Right ventricle myocardium inferior (tissue), 1 donor: ENCODE measurements around the gene OR6B2. TPM values are rescaled to one million over a fixed set of nuclear protein-coding genes. Genes with fewer than 3 reads are reported as not detected.

Experiments
- ATAC-seq: fragments of 200-7000 bp; cut with Tn5 transposase; one replicate; pipeline ENCODE4 v1.9.1; 2020; ENCODE audit warnings: mild to moderate bottlenecking, moderate library complexity
- DNase-seq: peaks from one replicate; pipeline ENCODE4 v3.0.0; 2021; ENCODE audit errors: missing footprints
- intact Hi-C: fragments of 100-400 bp; cut with DNase I; formaldehyde crosslinking; loops from one replicate; pipeline ENCODE4 v1.11.0; 2022
- total RNA-seq: library from RNA; stranded (reverse); fragmentation: NEBNext Ultra II Directional; extraction: Animal tissue kit (Norgen Biotek cat#: 25700); gene quantifications from one replicate; pipeline ENCODE4 v1.2.1, GENCODE V29; 2021
- donor health status: DM: no; HTN: yes; CAD: no; lungs with severe emphysema.

Gene OR6B2
- total RNA-seq, 1 donor from 2014 or later = not detected

GRCh38 chr2:239991689-239992314 is 38.4 kb downstream of the OR6B2 start:
- intact Hi-C loops = loop anchor here (2.0 to 5.0 kb wide), 2 partner anchors 57 to 960 kb away; no protein-coding TSS in a partner anchor
- ATAC-seq (peak; percentile 52), DNase-seq (no peak)

GRCh38 chr2:239990966-239991365 is 39.3 kb downstream of the OR6B2 start:
- DNase-seq (no peak), ATAC-seq (no peak)

GRCh38 chr2:239985356-239985755 is 44.9 kb downstream of the OR6B2 start:
- DNase-seq (no peak), ATAC-seq (no peak)
- intact Hi-C loops = no loop called here

More at GRCh38 chr2:239990966-239991365, 39.3 kb downstream of the OR6B2 start:
- intact Hi-C loops = loop anchor here (5.0 kb wide), 1 partner anchor 959 kb away; no protein-coding TSS in a partner anchor

GRCh38 chr2:239984421-239985194 is 45.6 kb downstream of the OR6B2 start:
- intact Hi-C loops = no loop called here
- no peak for ATAC-seq

GRCh38 chr2:239983004-239983778 is 47.0 kb downstream of the OR6B2 start:
- DNase-seq (no peak), ATAC-seq (no peak)
- intact Hi-C loops = no loop called here

More at GRCh38 chr2:239984421-239985194, 45.6 kb downstream of the OR6B2 start:
- DNase-seq = no peak

Other genes with a start within 250 kb of the OR6B2 start
- gene NDUFA10, start 5.1 kb downstream of the OR6B2 start, total RNA-seq = 422 TPM
- gene OR6B3, start 23.1 kb upstream of the OR6B2 start, total RNA-seq = not detected
- gene COPS9, start 105.9 kb upstream of the OR6B2 start, total RNA-seq = 220 TPM
- gene OTOS, start 110.2 kb upstream of the OR6B2 start, total RNA-seq = not detected